HG03558 (cell line): Measurements from ENCODE around the gene C12orf42.

Experiments
- ATAC-seq: cut with Tn5 transposase; IDR thresholded peaks from one replicate; pipeline ENCODE4 v1.9.1; 2021; ENCODE audit warnings: moderate number of reproducible peaks; ENCODE audit not compliant: unreplicated experiment; ENCODE audit errors: extremely low read depth

The C12orf42 gene

DNA sequence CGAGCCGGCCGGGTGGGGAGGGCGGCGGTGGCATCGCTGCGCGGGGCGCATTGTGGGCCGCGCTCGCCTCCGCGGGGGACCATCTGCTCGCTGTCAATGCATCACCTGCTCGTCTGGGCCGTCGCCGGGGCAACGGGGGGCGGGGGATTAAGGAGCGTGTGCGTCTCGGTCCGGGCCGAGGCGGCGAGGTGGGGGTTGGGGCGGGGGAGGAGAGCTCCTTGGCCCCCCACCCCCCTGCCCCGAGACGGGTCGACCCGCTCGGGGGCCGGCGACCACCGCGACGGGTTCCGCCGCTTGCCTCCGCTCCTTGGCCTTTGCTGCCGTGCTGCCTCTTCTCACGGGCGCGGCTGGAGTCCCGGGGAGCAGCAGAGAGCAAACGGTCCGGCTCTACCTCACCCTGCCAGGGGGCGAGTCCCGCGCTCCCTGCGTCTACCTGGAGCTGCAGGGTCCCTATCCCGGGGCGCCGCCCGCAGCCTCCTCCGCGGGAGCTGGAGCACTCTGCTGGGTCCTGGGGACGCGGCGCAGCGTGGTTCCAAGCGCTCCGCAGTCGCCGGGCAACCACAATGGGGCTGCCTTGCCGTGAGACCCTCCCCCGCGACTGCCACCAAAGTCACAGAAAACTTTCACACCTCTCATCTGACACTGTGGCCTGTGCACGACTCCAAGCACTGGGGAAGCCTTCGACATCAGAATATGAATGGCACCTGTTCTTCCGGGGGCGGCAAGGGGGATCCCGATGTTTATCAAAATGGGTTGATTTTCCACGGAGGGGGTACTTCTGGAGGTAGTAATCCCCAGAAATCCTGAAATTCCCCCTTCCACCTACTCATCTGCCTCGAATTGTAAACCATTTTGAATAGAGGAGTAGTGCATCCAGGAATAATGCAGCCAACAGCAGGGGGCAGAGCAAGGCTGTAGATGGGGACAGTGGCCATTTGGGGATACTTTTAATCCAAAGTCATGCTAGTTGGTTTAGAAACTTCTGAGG lies at the start of gene C12orf42:
TSS of gene C12orf42 (minus strand) at position 500 of the 988 bp plus-strand sequence. CDS start 17,542 bp downstream, outside the sequence.
- ATAC-seq, result no peak

- no peak for ATAC-seq
Measured at GRCh38 chr12:103542078-103542477, 46.3 kb upstream of the C12orf42 start.

- ATAC-seq, result no peak
Measured at GRCh38 chr12:103540319-103540718, 44.6 kb upstream of the C12orf42 start.

DNA sequence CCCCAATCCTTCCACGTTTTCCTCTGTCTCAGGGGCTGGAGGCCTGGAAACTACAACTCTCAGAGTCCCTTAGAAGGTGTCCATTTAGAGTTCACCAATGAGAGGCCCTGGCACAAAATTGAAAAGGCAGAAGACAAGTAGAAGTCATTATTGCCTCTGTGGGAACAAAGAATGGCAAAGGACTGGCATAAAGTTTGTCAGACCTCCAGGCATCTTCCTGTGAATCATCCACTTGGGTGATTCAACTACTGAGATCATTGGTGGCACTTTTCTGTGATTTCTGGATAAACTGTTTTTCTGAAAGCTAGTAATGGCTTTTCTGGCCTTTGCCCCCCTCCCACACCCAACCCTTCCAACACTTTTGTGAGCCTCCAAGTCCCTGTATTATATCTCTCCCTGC lies 42.6 kb upstream of the C12orf42 start:
- ATAC-seq, result no peak

GRCh38 chr12:103530307-103531066 lies 34.7 kb upstream of the C12orf42 start:
- no peak for ATAC-seq

DNA sequence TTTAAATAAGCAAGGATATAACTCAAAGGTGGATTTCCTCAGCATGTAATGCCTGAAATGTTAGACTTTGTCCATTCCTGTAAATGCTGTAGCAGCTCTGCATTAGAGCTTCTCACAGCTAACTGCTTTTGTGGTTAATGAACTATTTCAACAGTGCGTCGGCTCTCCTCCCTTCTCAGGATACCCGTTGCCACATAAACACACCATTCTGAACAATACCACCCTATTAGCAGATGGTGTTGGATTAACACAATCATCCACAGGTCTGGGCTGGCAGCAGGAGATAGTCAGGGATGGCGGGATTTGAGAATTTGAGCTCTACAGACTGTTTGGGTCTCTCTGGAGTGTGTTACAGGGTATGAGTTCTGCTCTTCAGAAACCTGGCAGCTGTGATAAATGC lies 33.5 kb upstream of the C12orf42 start:
- ATAC-seq, result no peak

DNA sequence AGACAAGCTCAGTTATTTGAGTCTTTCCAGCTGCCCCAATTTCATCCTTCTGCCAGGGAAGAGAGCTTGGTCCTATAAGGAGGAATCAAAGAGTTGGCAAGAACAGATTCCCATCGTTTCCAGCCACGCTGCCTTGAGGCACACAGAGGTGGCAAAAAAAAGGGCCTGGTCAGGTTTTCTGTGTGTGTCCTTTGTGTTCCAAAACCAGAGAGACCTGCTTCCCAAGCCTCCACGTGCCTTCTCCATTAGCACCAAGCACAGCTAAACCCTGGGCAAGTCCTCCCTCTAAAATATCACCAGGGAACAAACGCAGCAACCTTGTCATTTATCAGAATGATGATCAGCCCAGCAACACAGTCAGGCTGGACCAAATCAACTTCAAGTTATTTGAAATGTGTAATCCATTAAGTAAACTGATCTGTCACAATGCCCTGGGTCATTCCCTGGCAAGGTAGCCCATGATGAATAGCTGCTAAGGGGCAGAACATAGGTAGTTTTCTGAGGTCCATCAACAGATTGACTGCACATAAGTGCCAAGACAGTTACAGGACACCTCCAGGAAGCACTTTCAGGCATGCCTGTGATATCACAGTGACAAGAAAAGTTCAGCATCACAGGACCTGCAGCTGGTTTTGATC lies 28.6 kb upstream of the C12orf42 start:
- no peak for ATAC-seq

GRCh38 chr12:103523771-103524170 lies 28.0 kb upstream of the C12orf42 start:
- ATAC-seq, result no peak

DNA sequence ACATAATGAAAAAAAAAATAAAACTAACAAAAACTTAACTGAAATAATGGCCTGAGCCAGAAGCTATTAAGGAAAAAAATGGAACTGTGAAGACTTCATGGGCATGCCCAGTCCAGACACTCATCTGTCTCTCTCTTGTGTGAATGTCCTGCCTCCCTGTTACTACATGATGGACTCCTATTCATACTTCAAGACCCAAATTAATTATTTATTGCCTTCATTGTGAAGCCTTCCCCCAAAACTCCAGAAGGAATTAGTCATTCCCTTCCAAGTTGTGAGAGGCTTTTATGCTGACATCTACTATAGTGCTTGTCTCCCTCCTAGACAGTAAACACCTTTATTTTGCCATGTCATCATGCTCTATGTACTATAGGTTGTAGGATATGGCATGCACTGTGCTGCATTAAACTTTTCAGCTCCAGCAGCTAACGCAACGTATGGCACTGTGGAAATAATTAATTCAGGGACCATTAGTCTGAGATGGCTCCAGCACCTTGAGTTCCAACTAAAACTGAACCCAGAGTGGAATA lies 25.0 kb upstream of the C12orf42 start:
- no peak for ATAC-seq

DNA sequence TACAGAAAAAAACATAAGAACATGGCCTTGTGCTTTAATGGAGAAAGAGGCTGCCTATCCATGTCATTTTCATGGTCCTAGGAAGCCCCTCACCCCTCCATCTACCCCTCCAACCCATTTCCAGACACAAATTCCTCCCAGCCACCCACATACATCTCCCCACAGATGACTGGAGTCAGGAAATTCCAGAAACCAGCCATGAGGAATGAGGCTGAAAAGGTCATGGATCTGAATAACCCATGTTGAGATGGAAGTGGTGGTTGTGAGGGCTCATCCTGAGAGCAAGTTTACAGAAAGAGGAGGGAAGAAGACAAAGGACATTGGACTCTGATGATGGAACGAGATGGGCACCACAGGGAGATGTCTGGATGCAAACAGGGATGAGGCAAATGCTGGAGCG lies 23.9 kb upstream of the C12orf42 start:
- ATAC-seq, result no peak

GRCh38 chr12:103518899-103519298 lies 23.1 kb upstream of the C12orf42 start:
- ATAC-seq, result no peak

DNA sequence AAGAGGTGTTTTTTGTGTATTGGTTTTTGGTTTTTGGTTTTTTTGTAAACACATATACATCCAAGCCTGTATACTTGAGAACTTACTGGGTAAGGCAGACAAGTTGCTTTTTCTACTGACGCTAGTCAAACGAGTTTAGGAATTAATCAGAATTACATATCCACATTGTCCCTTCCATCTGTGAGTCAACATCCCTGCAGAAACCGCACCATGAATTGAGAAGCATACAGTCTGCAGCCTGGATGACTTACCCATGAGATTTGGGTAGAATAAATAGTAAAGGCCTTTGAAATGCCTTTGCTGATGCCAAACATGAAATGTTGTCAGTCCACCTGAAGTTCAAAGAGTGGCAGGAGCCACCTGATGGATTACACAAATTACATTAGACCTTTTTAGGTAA lies 21.4 kb upstream of the C12orf42 start:
- no peak for ATAC-seq

- no peak for ATAC-seq
Measured at GRCh38 chr12:103515341-103515740, 19.6 kb upstream of the C12orf42 start.

DNA sequence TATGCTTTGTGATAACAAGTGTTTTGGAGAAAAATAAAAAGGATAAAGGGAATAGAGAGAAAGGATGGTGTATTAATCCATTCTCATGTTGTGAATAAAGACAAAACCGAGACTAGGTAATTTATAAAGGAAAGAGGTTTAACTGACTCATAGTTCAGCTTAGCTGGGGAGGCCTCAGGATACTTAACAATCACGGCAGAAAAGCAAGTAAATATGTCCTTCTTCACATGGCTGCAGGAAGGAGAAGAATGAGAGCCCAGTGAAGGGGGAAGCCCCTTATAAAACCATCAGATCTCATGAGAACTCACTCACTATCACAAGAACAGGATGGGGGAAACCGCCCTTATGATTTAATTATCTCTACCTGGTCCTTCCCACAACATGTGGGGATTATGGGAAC lies 18.1 kb upstream of the C12orf42 start:
- no peak for ATAC-seq

DNA sequence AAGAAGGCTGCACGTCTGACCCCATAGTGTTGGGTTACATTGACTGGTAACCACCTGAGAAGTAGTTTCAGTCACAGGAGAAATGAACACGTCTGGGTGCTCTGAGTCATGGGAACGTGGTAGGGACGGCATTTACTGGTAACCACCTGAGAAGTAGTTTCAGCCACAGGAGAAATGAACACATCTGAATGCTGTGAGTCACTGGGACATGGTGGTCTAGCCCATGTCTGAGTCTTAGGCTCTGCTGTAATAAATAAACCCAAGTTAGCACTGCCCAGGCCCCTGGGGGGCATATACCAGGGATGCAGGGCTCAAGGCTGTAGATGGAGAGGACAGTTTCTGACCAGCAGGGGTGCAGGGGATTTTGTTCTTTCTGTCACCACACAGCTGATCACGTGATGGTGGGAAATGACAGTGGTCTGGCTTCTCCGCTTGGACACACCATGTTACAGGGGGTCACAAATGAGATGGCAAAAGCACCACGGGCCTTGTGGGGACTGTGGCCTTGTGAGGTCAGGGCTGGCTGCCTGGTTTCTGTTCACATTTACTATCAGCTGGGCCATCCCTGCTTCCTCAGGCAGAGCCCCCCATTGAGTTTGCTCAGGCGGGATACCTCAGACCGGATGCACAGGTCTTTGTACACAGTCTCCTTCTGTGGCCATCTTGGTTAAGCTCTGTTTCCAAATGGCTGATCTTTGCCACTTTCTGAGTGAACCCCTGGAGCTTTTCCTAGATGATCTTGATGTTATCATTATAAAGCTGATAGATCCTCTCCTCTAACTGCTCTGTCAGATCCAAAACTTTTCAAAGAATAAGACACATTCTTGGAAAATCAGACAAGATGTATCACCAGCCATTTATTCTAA lies 9.8 kb upstream of the C12orf42 start:
- ATAC-seq, result peak; percentile 94

- ATAC-seq, result no peak
Measured at GRCh38 chr12:103504606-103505005, 8.8 kb upstream of the C12orf42 start.

DNA sequence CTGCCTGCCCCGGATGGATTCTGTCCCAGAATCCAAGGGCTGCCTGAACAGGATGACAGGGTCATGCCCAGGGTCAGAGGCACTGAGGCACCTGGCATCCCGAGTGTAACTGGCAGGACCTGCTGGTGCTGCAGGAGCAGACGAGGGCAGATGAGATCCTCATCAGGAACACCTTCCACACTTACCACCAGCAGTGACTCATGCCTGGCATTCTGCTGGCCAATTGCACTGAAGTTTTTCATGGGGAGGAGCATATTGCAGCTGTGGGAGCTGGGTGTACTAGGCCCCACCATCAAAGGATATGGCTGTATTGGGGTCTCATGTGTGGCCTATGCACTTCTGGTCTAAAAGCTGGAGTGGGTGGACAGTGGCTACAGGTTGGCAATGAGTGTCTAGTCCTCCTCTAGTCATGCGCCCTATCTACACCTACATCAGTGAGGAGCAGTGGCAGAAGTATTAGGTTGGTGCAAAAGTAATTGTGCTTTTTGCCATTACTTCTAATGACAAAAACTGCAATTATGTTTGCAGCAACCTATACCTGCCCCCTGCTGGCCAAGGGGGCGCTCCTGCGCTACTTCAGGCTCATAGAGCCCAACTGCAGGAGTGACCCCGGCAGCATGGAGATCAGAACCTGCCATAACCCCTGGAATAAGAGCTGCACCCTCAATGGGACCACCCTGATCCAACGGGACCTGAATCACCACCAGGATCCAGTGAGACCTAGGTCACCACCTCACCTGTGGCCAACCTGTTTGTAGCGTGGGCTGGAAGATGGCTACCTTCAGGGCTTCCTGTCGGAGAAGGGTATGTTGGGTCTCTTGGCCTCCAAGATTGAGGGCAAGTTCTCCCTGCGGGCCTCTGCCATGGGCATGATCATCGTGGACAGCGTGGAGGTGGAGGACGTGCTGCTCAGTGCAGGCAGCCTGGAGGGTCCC lies 8.0 kb upstream of the C12orf42 start:
- no peak for ATAC-seq

DNA sequence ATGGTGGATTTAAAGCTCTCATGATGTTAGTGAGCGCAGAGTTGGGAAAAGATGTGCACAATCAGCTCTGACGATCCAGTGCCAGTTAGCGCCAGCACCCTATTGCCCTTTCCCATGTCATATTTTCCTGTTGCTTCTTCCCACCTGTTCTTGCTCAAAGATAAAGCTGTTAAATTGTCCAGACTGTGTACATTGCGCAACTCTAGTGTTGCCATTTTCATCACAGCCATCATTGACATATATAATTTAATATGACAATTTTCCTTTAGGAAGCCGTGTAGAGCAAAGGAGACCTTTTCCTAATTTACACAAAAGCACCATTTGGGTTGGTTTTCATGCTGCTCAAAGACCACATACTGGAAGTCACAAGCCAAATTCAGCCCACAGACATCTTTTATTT lies 5.7 kb upstream of the C12orf42 start:
- ATAC-seq, result no peak

DNA sequence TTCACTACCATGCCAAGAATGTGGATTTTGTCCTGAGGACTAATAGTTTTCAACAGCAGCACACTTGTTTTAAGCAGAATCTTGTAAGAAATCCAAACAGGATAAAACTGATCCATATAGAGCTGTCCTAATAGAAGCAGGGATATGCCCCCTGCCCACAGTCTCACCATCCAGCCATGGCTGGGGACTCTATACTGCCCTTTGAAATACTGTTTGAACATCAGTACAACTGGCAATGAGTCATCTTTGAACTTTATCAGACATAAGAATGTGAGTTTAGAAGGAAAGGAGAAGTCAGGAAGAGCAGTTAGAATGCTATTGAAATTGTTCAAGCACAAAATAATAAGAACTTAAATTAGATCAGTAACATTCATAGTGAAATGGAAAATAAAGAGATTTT lies 3.8 kb upstream of the C12orf42 start:
- no peak for ATAC-seq
